Activated naive CD4-positive, alpha-beta T cell treated with anti-CD3 and anti-CD28 coated beads, Interleukin-2, amount 10 ng/mL, durations not matched to agents 7 days and 5 days (primary cell): ENCODE measurements around the gene CLEC3A.

Experiments
- CTCF ChIA-PET: fragments of 350-600 bp; sonication (Branson Sonifier 250); formaldehyde crosslinking; loops from one replicate; lab custom pipeline; 2021; ENCODE audit warnings: antibody characterized with exemption; lab: Charles Lee
- DNase-seq: peaks from one replicate; pipeline ENCODE4 v3.0.0-alpha.2; 2020
- H3K27ac Mint-ChIP-seq: one replicate; pipeline ENCODE4 v1.8.0; 2021; ENCODE audit warnings: mild to moderate bottlenecking, moderate library complexity, mixed read lengths
- H3K27me3 Mint-ChIP-seq: one replicate; pipeline ENCODE4 v1.8.0; 2021; ENCODE audit warnings: mild to moderate bottlenecking, mixed read lengths
- H3K36me3 Mint-ChIP-seq: one replicate; pipeline ENCODE4 v1.8.0; 2021; ENCODE audit warnings: mixed read lengths
- H3K4me1 Mint-ChIP-seq: one replicate; pipeline ENCODE4 v1.8.0; 2021; ENCODE audit warnings: mixed read lengths
- H3K4me3 Mint-ChIP-seq: one replicate; pipeline ENCODE4 v1.8.0; 2021; ENCODE audit warnings: mild to moderate bottlenecking, moderate library complexity, mixed read lengths
- H3K9me3 Mint-ChIP-seq: one replicate; pipeline ENCODE4 v1.8.0; 2021; ENCODE audit warnings: mixed read lengths

The CLEC3A gene

DNA sequence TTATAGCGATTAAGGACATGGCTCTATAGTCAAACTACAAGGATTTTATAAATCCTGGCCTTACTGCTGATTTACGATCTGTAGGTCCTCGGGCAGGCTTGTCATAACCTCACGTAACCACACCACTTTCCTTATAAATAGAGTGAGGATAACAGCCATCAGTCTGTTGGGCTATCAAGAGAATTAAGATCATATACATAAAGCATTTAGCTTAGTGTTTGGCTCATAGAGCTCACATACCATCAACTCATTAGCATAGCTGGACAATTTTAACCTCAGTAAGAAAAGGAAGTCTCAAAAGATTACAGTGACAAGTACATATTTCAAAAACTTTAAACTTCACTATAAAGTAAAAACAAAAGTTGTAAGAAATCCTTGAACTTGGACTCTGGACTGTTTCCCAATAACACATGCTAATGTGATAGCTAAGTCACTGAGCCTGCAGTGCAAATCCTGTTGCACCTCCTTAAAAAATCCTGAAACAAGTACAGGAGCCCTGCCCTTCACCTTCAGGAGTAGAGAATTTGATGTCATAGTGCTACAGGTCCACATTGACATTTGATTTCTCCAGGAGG lies 20.8 kb upstream of the CLEC3A start:
- Mint-ChIP-seq H3K4me3 (no peak overlapping the region), H3K27ac (no peak overlapping the region), H3K4me1 (no peaks in the 10 kb centered on the region), H3K27me3 (peaks cover 13% of the 10 kb centered on the region), H3K36me3 (no peaks in the 10 kb centered on the region), H3K9me3 (peaks cover 4% of the 10 kb centered on the region)
- CTCF ChIA-PET = interaction anchor here (0.6 to 2.3 kb wide), 8 partner anchors 8 to 357 kb away, joined by 3 to 13 read pairs (median 4); no protein-coding TSS in a partner anchor
- no peak for DNase-seq

DNA sequence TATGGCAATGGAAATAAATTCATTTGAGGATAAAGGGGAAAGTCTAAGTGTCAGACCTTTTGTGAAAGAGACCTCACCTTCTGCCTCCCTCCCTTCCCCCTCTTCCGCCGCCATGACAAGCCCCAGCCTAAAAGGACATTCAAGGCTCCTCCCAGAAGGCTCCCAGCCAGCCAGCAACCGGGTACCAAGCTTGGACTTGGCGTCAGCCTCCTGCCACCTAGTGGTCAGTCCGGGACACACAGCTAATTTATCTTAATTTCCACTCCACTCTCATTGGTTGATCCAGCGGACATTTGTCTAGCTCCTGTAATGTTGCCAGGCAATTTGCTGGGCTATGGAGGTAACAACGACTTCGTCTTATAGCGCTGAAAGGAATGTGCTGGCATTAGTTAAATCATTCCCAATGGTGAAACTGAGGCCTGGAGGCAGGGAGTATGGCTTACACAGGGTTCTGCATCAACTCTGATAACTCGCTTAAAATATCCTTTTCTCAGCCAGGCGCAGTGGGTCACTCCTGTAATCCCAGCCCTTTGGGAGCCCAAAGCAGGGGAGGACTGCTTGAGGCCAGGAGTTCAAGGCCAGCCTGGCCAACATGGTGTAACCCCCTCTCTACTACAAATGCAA lies 19.3 kb upstream of the CLEC3A start:
- DNase-seq = peak; percentile 82
- no peak overlapping the region for H3K27ac Mint-ChIP-seq
- no peaks in the 10 kb centered on the region for H3K36me3 Mint-ChIP-seq
- H3K27me3 Mint-ChIP-seq = peaks cover 13% of the 10 kb centered on the region
- no peaks in the 10 kb centered on the region for H3K4me1 Mint-ChIP-seq
- no peak overlapping the region for H3K4me3 Mint-ChIP-seq
- CTCF ChIA-PET = interaction anchor here (0.6 to 2.3 kb wide), 19 partner anchors 8 to 1599 kb away, joined by 3 to 13 read pairs (median 4); partner anchors contain the start of gene WWOX
- H3K9me3 Mint-ChIP-seq = no peaks in the 10 kb centered on the region

DNA sequence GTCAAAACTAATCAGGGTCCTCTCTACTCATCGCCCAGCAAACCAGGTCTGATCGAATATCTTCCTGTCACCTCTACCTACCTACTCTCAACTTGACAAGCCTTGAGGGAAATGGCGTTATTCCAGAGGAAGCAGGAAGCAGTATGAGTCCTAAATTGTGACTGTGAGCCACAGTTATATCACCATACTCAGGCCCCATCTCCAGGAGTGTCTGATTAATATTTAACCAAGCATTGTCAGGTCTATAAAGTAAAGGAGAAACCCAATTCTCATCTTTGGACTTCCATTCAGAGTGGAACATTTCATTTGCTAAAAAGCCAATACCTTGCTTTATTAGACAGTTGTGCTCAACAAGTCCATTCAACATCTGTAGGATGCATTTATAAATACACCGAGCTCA lies 17.8 kb upstream of the CLEC3A start:
- H3K36me3 Mint-ChIP-seq = no peaks in the 10 kb centered on the region

DNA sequence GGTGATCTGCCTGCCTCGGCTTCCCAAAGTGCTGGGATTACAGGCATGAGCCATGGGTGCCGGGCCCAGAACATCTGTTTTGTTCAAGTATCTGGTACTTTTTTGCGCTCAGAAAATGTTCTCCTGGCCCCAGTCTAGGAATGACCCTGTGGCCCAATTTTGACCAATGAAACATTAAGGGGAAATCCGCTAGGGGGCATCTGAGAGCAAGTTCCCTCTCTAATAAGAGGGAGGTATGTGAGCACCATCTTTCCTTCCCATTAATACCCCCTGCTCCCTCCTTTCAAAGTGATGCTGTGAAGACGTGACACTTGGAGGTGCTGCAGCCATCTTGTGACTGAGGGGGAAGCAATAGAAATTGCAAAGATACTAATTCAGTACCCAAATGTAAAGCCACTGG lies 16.5 kb upstream of the CLEC3A start:
- Mint-ChIP-seq H3K27me3 (peaks cover 13% of the 10 kb centered on the region), H3K4me3 (no peak overlapping the region), H3K27ac (no peak overlapping the region), H3K9me3 (no peaks in the 10 kb centered on the region), H3K36me3 (no peaks in the 10 kb centered on the region), H3K4me1 (no peaks in the 10 kb centered on the region)
- DNase-seq = peak; percentile 22
- CTCF ChIA-PET = no interaction called here

More for the DNA sequence above, 17.8 kb upstream of the CLEC3A start:
- no peak for DNase-seq
- H3K27me3 Mint-ChIP-seq = peaks cover 13% of the 10 kb centered on the region
- CTCF ChIA-PET = interaction anchor here (0.6 to 1.8 kb wide), 5 partner anchors 9 to 420 kb away, joined by 3 to 7 read pairs (median 4); no protein-coding TSS in a partner anchor
- no peaks in the 10 kb centered on the region for H3K9me3 Mint-ChIP-seq
- no peak overlapping the region for H3K4me3 Mint-ChIP-seq
- no peaks in the 10 kb centered on the region for H3K4me1 Mint-ChIP-seq
- no peak overlapping the region for H3K27ac Mint-ChIP-seq

DNA sequence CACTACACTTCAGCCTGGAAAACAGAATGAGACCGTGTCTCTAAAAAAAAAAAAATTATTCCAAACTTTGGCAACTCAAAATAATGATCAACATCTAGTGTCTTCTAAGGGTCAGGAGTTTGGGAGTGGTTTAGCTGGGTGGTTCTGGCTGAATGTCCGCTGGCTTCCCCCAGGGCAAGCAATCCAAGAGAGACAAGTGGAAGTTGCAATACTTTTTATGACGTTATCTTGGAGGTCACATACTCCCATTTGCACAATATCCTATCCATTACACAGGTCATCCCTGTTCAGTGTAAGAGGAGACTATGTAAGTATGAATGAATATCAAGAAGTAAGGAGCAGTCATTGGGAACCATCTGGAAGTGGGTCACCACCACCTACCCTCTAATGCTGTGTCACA lies 15.2 kb upstream of the CLEC3A start:
- Mint-ChIP-seq H3K36me3 (no peaks in the 10 kb centered on the region), H3K27ac (no peak overlapping the region), H3K4me3 (no peak overlapping the region), H3K27me3 (peaks cover 13% of the 10 kb centered on the region), H3K4me1 (no peaks in the 10 kb centered on the region), H3K9me3 (no peaks in the 10 kb centered on the region)
- CTCF ChIA-PET = interaction anchor here (0.7 kb wide), 1 partner anchor 353 kb away, joined by 3 read pairs; no protein-coding TSS in a partner anchor
- DNase-seq = no peak

DNA sequence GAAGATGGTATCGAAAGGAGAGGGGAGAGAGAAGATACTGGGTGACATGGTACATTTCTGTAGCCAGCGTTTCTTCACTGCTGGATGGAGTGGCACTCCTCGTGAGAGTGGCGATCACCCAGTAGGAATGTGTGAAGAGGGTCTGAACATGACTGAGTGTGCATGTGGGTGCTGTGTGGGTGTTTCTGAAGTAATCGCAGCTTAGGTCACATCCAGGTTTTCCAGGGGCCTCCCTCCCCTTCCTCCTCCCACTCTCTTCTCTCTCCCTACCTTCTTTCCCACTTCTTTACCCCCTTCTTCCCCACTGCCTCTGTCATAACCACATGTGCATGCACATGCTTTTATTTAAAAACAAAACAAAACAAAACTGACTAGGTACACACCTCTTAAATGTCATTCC lies 1.8 kb downstream of the CLEC3A start:
- Mint-ChIP-seq H3K9me3 (no peaks in the 10 kb centered on the region), H3K4me3 (no peak overlapping the region), H3K4me1 (no peaks in the 10 kb centered on the region), H3K27me3 (peaks cover 10% of the 10 kb centered on the region), H3K27ac (no peak overlapping the region), H3K36me3 (no peaks in the 10 kb centered on the region)
- CTCF ChIA-PET = no interaction called here
- DNase-seq = no peak

DNA sequence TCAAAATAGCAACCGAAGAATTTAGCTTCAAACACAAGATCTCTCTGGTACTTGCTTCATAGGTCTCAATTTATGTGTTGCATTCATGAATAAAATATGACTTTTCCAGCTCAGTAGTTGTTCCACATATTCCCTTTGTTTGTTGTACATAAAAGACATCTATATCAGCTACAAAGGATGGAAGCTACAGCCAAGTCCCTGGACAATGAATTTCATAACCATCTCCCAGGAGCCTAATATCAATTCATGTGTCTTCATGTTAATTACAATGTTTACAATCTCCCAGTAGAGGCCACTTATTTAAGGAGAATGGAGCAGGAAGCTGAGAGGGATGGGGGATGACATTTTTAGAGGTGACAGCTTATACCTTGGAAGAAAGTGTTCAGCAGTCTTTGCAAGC lies 3.3 kb downstream of the CLEC3A start:
- H3K27ac Mint-ChIP-seq = no peak overlapping the region
- H3K27me3 Mint-ChIP-seq = peaks cover 13% of the 10 kb centered on the region
- no peaks in the 10 kb centered on the region for H3K4me1 Mint-ChIP-seq
- no peaks in the 10 kb centered on the region for H3K9me3 Mint-ChIP-seq
- H3K36me3 Mint-ChIP-seq = no peaks in the 10 kb centered on the region
- H3K4me3 Mint-ChIP-seq = no peak overlapping the region
- DNase-seq = no peak
- CTCF ChIA-PET = interaction anchor here (0.6 to 1.3 kb wide), 3 partner anchors 13 to 23 kb away, joined by 3 to 6 read pairs (median 4); no protein-coding TSS in a partner anchor

DNA sequence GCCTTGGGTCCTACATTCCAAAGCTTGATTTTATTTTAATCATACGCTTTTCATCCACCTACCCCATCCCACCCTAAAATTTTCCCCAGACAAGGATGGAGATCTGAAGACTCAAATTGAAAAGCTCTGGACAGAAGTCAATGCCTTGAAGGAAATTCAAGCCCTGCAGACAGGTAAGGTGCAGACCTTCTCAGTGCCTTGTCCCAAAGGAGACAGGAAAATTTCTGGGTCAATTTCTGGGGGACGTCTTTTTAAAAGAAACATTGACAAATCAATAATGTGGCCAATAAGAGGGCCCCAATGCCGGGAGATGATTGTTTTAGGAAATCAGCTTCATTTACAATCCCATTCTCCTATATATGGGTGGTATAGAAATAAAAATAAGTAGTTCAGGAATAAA lies 5.7 kb downstream of the CLEC3A start:
- Mint-ChIP-seq H3K4me1 (peaks cover 7% of the 10 kb centered on the region), H3K9me3 (no peaks in the 10 kb centered on the region), H3K27ac (no peak overlapping the region), H3K4me3 (no peak overlapping the region), H3K27me3 (peaks cover 14% of the 10 kb centered on the region), H3K36me3 (no peaks in the 10 kb centered on the region)
- no peak for DNase-seq
- CTCF ChIA-PET = interaction anchor here (1.6 kb wide), 1 partner anchor 25 kb away, joined by 5 read pairs; no protein-coding TSS in a partner anchor

DNA sequence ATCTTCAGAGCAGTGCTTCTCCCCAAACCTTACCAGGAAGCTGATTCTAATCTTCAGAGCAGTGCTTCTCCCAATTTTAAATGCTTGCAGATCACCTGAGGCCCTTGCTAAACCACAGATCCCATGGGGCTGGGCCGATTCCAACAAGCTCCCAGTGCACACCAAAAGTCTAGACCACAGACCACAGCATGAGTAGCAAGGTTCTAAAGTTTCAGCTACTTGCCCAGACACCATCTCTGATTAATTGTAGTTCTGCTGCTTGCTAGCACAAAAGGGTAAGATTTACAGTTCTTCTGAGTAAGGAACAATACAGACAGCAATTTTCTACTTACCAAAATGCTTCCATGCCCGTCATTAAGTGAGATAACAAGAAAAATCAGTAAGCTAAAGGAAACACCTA lies 12.2 kb downstream of the CLEC3A start:
- Mint-ChIP-seq H3K36me3 (no peaks in the 10 kb centered on the region), H3K4me3 (no peak overlapping the region), H3K27me3 (peaks cover 15% of the 10 kb centered on the region), H3K9me3 (no peaks in the 10 kb centered on the region), H3K4me1 (peaks cover 28% of the 10 kb centered on the region), H3K27ac (no peak overlapping the region)
- peak; percentile 46 for DNase-seq
- CTCF ChIA-PET = no interaction called here

DNA sequence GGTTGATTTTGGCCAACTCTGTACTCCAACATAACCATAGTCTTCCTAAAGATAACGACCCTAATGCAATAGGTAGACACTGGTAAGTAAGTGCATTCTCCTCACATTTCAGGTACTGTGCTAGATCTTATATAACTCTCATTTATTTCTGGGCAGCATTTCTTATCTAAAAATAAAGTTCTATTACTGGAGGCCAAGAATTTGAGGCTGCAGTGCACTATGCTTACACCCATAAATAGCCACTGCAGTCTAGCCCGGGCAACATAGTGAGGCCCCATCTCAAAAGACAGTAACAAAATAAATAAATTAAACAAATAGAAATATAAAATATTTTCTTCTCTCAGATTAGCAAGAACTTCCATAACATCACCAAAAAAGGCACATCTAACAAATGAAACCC lies 12.7 kb downstream of the CLEC3A start:
- no peak overlapping the region for H3K27ac Mint-ChIP-seq
- CTCF ChIA-PET = no interaction called here
- peaks cover 28% of the 10 kb centered on the region for H3K4me1 Mint-ChIP-seq

DNA sequence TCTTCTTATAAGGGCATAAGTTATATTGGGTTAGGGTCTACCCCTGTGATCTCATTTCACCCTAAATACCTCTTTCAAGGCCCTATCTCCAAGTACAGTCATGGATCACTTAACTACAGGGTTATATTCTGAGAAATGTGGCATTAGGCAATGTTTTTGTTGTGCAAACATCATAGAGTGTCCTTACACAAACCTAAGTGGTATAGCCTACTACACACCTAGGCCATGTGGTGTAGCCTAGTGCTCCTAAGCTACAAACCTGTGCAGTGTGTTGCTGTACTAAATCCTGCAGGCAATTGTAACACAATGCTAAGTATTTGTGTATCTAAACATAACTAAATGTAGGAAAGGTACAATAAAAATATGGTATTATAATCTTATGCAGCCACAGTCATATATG lies 18.0 kb downstream of the CLEC3A start:
- Mint-ChIP-seq H3K4me3 (no peak overlapping the region), H3K9me3 (no peaks in the 10 kb centered on the region), H3K27ac (no peak overlapping the region), H3K36me3 (no peaks in the 10 kb centered on the region), H3K27me3 (peaks cover 8% of the 10 kb centered on the region), H3K4me1 (peaks cover under 1% of the 10 kb centered on the region)
- CTCF ChIA-PET = no interaction called here
- no peak for DNase-seq

More for the DNA sequence above, 12.7 kb downstream of the CLEC3A start:
- Mint-ChIP-seq H3K36me3 (no peaks in the 10 kb centered on the region), H3K9me3 (no peaks in the 10 kb centered on the region), H3K27me3 (peaks cover 16% of the 10 kb centered on the region), H3K4me3 (no peak overlapping the region)
- DNase-seq = no peak

DNA sequence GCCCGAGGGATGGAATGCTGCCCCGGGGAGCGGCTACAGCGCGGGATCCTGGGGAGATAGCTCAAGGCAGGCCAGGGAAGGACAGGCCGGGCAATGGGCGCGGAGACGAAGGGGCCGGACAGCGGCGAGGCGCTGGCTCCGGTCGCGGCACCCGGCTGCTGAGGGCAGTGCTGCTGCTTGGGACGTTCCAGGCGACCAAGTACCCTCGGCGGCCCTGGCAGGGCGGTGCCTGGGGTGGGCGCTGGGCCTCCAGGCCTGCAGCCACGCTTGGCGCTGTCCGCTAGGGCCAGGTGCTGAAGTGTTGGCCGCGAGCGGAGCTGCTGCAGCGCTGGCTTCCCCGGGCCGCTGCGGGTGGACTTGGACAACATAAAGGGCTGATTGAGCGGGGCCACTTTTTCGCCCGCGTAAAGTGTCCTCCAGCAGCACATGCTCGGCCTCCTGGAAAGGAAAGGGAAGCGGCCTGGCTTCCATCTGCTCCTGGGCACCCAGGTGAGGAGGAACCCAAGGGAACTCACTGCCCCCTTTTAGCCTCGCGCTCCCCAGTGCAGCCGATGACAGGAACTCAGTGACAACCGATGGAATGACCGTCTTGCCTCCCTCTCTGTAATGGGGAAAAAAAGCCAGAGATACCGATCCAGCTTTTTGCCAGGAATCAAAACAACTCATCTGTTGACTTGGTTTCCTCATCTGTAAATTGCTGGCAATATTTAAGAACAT lies 23.7 kb downstream of the CLEC3A start:
- DNase-seq = peak; percentile 70
- Mint-ChIP-seq H3K9me3 (no peaks in the 10 kb centered on the region), H3K36me3 (no peaks in the 10 kb centered on the region), H3K4me1 (no peaks in the 10 kb centered on the region), H3K4me3 (no peak overlapping the region), H3K27ac (no peak overlapping the region), H3K27me3 (peaks cover 15% of the 10 kb centered on the region)
- CTCF ChIA-PET = no interaction called here

DNA sequence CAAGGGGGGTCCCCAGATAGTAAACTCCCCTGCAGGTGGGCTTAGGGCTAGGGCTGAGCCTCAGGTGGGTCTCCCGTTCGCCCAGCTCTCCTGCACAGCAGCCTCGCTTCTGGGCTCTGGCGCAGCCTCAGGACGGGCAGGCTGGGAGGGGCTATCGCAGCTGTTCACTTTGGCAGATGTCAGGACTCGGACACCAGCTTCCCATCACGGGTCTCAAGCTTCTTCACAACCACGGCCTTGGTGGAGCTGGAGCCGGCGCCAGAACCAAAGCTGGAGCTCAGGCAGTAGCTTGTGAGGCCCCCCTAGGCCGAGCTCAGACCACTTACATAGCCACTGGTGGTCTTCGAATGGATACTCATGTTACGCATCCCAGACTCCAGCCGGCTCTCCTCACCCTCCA lies 26.0 kb downstream of the CLEC3A start:
- DNase-seq = no peak
- Mint-ChIP-seq H3K27me3 (peaks cover 15% of the 10 kb centered on the region), H3K36me3 (no peaks in the 10 kb centered on the region), H3K27ac (no peak overlapping the region), H3K9me3 (no peaks in the 10 kb centered on the region), H3K4me1 (no peaks in the 10 kb centered on the region), H3K4me3 (no peak overlapping the region)
- CTCF ChIA-PET = interaction anchor here (1.3 kb wide), 1 partner anchor 56 kb away, joined by 3 read pairs; no protein-coding TSS in a partner anchor

DNA sequence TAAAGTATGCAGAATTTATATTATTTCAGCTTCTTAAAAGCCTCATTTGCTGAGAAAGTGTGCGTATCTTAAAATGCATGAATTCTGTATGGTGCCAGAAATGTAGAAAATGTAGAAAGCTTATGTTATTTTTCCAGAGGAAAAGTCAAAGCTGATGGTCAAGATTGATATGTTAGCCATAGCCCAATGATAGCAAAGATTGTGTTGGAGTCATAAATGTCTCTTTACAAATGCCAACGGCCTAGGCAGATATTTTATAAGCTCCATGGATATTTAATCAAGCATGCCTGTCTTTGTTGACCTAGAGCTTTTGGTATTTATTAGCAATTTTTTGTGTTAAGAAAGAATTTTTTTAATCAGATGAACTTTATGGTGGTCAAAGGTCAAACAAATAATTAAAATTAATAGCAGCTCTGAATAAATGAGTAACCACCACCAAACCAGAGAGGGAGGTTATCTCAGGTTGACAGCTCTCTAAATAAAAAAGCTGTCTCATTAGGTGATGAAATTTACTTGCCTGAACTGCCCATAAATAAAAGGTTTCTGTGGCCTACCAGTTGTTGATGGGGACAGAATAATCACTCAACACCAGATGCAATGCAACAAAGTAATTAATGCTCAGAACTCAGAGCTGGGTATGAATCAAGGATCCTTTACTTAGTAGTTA lies 28.5 kb downstream of the CLEC3A start:
- H3K4me1 Mint-ChIP-seq = no peaks in the 10 kb centered on the region
- peaks cover 11% of the 10 kb centered on the region for H3K27me3 Mint-ChIP-seq
- no peak overlapping the region for H3K4me3 Mint-ChIP-seq
- no peak for DNase-seq
- no peak overlapping the region for H3K27ac Mint-ChIP-seq
- H3K36me3 Mint-ChIP-seq = no peaks in the 10 kb centered on the region
- CTCF ChIA-PET = interaction anchor here (1.1 kb wide), 1 partner anchor 13 kb away, joined by 3 read pairs; no protein-coding TSS in a partner anchor
- no peaks in the 10 kb centered on the region for H3K9me3 Mint-ChIP-seq
